NCI-H69 (cell line): ENCODE results near the gene RAP2B.
A peak's percentile ranks its signal among the peaks of the same experiment; 100 is the strongest.
"Not testable (repeated sequence)": the region's sequence is repeated elsewhere in the genome, so short reads cannot be mapped to it uniquely, and the experiment has no call there.

Experiments
- DNase-seq: peaks from one replicate; lab custom pipeline; 2025; lab: John Stamatoyannopoulos, UW

The RAP2B gene

GRCh38 chr3:153193786-153194476 lies 31.9 kb downstream of the RAP2B start:
- not testable (repeated sequence) for DNase-seq

DNA sequence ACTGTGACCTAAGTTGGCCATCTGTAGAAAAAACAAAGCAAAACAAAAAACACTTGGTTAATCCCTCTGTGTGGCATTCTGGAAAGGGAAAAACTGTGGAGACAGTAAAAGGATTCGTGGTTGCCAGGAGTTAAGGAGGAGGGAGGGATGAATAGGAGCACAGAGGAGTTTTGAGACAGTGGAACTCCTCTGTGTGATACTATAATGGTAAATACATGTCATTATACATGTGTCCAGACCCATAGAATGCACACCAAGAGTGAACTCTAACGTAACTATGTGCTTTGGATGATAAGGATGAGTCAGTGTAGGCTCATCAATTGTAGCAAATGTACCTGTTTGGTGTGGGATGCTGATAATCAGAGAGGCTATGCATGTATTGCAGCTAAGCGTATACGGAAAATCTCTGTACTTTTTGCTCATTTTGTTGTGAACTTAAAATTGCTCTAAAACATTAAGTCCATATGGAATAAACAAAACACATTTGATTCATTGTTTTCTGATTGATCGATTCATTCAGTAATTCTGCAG lies 33.4 kb downstream of the RAP2B start:
- DNase-seq, result no peak

GRCh38 chr3:153209596-153209995 lies 47.6 kb downstream of the RAP2B start:
- DNase-seq, result peak; percentile 32

- DNase-seq, result no peak
Observed at GRCh38 chr3:153210146-153210545, 48.1 kb downstream of the RAP2B start.

DNA sequence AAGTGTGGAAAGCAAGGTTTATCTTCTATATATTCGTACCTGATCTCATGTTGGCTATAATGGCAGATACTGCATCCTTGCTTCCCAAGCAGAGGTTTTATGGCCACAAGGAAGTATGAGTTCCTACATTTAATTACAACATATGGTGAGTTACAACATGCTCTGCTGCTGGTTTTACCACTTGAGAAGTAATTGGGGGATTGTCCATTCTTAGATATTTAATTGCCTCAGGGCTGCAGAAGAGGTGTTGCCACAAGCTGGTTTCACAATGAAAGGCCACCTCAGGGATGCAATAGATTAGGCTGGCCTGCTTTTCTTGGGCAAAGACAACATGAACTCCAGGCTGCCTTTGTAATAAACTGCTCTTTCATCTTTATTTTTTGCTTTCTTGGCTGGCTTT lies 48.6 kb downstream of the RAP2B start:
- DNase-seq, result peak; percentile 83

GRCh38 chr3:153215497-153215896 lies 53.5 kb downstream of the RAP2B start:
- DNase-seq, result no peak

GRCh38 chr3:153215966-153216365 lies 53.9 kb downstream of the RAP2B start:
- peak; percentile 3 for DNase-seq

GRCh38 chr3:153216928-153217327 lies 54.9 kb downstream of the RAP2B start:
- DNase-seq, result no peak

DNA sequence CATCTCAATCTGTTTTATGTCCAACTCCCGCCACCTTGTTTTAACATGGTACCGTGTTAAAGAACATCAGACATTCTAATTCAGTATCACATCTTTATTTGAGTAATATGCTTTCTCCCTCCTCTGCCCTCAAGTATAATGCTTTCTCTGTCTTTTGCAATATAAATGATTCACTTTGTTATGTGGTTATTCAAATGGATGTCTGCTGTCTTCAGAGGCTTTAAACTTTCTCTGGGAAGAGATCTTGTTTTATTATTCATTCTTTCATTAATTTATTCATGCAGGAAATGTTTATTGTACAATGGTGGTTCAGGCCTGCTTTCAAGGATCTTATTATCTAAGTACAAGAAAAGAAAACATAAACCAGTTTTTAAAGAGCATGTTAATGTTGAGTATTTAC lies 57.1 kb downstream of the RAP2B start:
- no peak for DNase-seq
